ENCODE measurements around the gene SCG3.

The SCG3 gene

DNA sequence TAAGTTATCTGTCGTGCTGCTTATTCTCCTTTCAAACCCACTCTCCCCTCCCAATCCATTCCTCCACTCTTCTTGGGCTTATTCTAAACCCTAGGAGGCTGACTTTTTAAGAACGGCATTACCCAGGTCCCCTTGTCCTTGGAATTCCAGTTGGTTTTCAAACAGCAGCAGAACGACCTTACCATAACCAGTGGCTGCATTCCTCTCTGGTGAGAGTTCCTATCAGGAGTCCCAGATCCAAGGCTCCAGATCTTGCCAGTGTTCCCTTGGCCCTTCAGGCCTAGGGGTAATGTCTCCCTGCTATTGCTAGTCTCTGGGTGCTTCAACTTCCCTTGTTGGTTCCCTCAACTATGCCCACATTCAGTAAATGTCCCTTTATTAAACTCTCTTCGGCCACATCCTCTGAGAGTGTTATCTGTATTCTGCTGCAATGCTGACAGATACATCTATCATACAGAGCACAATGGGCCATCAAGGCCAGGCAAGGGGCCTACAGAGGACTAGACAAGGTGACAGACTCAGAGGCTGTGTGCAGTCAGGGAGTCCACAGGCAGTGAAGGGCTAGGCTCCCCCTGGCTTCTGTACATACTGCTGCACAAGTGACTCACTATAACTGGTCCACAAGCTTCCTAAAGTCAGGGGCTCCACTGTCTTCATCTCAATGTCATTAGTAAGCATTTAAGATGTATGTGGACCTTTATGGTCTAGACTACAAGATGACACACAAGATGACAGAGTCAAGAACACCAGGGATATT is 46.0 kb downstream of the SCG3 start:
- TF ChIP-seq ZNF274 (IDR thresholded peaks at IDR 0.05; ENCODE audit: low read depth, low read length) = no peak
- H3K4me3 ChIP-seq (ENCODE audit: low read length) = no peak overlapping the region; the same call in 1 of the 2 replicates

DNA sequence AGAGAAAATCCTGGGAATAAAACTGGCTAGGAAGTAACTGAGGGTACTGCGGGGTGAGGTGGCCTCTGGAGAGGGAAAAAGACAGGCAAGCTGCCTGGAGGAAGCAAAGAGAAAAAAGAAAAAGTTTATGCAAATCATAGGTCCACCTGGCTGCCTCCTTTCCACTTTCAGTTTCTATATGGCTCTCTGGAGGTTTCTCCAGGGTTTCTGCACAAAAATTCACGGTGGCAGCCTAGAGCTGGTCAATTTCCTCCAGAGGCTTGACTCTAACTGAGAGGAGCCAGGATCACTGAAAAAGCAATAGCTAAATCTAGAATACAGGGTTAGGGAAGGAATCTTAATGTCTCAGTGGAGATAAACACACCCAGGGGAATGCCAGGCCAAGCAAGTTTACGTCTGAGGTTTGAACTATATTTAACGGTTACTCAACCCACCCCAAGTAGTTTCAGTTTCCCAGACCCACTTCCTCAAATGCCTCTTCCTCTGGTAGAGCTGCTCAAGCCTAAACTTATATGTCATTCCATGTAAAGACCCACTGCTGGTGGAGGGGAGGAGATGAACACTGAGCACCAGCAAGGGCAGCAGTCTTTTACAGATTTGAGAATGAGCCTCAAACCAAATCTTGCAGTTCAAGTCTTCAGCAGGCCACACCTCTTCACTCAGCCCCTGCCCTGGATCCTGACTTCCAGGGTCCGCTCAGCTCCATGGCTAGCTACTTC is 50.4 kb downstream of the SCG3 start:
- TF ChIP-seq ZNF274 (IDR thresholded peaks at IDR 0.05; ENCODE audit: low read depth, low read length) = no peak
- peak overlapping the region; percentile 77; the same call in 1 of the 2 replicates for H3K4me3 ChIP-seq (ENCODE audit: low read length)

DNA sequence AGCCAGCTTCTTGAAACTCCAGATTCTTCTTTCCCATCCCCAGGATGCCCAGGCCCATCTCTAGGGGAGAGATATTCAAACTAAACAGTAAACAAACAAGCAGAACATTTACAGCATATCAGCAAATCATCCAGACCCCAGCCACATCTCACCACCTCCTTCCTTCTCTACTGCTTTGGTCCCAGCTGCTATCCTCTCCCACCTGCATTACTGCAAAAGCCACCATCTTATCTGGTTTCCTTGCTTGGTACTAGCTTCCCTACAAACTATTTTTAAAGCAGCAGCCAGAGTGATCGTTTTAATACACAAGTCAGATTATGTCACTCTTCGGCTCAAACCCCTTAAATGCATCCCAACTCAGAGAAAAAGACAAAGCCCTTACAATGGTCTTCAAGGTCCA is 51.3 kb downstream of the SCG3 start:
- TF ChIP-seq ZNF274 (IDR thresholded peaks at IDR 0.05; ENCODE audit: low read depth, low read length) = no peak
- peak overlapping the region; percentile 36; the same call in 1 of the 2 replicates for H3K4me3 ChIP-seq (ENCODE audit: low read length)

DNA sequence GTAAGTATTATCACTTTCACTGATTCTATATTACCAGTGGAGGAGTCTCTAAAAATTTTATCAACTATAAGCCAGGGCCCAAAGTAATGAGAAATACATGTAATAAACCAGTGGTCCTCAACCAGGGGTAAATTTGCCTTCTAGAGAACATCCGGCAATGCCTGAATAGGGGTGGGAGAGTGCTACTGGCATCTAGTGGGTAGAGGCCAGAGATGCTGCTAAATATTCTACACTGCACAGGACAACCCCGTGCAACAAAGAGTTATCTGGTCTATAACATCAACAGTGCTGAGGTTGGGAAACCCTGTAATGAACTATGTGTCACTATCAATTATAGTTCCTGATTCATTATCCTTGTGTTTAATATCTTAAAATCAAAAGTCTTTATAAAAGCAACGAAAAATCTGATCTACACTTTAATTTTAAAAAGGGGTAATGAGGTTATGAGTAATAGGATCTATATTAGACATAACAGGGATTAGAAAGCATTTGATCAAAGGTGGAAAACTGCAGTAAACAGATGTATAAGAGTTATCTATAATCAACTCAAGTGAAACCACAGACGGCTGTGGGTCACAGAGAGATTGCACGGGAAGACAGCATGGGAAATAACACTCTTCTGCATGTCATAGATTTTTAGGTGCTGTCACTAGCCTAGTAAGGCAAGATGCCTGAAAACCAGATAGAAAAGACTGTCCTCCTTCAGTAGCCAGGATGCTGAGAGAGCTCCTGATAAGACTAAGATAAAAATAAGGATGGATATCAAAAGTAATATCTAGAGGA is 54.1 kb downstream of the SCG3 start:
- no peak for TF ChIP-seq ZNF274 (IDR thresholded peaks at IDR 0.05; ENCODE audit: low read depth, low read length)
- peak overlapping the region; percentile 83 for H3K4me3 ChIP-seq (ENCODE audit: low read length)

DNA sequence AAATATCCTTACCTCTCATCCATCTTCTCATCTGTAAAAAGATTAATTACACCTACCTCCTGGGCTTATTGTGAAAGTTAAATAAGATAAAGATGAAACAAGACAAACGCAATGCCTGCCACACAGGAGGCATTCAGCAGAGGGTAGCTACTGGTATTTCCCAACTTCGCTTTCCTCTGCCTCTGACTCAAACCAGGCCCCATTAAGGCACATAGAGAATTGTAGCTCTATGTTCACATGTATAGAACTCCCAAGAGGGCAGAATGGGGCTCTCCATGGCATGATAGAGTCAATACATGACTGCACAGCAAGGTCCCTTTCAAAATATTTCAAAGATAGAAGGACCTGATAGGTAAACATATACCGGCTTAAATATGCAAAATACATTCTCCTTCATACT is 54.8 kb downstream of the SCG3 start:
- H3K4me3 ChIP-seq (ENCODE audit: low read length) = peak overlapping the region; percentile 83
- no peak for TF ChIP-seq ZNF274 (IDR thresholded peaks at IDR 0.05; ENCODE audit: low read depth, low read length)

DNA sequence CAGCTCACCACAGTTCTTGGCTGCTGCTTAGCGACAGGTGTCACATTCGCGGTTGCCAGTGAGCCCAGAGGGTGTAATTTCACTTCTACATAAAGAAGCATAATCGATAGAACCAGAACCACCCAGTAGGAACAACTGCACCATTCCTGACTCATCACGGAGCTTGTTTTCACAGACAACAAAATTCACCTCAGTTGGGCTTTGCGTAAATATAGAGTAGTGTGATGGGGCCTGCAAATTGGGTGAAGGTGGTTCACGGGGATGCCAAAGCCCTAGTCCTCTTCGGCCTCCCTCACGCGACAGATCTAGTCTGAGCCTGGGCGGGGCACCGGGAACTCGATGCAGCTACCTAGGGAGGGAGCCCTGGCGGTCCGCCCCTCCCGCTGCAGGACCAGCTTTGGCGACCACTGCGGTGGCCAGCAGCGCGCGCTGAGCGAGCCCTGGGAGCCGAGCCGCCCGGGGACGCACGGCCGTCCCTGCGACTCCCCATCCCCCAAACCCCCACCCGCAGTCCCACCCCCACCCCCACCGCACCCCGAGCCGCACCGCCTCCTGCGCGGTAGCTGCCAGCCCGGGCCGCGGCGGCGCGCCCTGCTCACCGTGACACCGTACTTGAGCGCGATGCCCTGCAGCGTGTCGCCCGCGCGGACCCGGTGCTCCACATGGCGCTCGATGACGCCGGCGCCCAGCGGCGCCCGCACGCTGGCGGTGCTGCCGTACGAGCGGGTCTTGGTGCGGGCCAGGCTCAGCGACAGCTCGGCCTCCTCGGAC is 55.6 kb downstream of the SCG3 start:
- no peak for TF ChIP-seq ZNF274 (IDR thresholded peaks at IDR 0.05; ENCODE audit: low read depth, low read length)
- peak overlapping the region; percentile 83 for H3K4me3 ChIP-seq (ENCODE audit: low read length)

DNA sequence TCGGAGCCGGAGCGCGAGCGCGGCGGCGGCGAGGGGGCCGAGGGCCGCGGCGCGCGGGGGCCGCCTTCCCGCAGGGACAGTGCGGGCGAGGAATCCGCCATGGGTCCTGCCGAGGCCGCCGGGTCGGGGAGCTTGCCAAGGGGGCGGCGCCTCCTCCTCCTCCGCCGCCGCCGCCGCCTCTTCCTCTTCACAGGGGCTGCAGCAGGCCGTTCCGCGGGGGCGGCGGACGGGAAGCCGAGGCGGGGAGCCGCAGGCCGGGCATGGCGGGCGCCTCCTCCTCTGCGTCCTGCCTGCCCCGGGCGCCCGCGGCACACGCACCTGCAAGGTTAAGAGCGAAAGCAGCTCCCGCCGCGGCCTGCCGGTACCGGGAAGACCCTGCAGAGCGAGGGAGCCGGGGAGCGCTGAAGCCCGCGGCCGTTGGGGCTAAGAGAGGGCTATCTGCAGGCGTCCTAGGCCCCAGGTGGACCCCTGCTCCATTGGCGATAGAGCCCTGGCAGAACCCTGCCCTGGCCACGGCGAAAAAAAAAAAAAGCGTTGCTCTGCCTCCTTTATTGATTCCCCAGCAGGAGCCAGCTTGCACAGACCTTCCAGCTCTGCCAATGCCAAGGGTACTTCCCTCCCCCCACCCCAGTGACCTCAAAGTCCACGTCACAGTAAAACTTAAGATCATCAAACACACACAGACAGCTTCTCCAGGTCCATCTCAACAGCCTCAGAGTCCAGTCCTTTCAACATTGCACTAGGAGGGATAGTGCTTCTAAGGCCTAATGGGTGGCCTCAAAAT is 56.4 kb downstream of the SCG3 start, which contains the start of gene LYSMD2:
Gene LYSMD2 (minus strand): TSS at position 134 of the 784 bp plus-strand sequence. CDS start 33 bp downstream, at position 101.
- peak within 1 kb of the TSS; percentile 83 for H3K4me3 ChIP-seq (ENCODE audit: low read length)
- no peak for TF ChIP-seq ZNF274 (IDR thresholded peaks at IDR 0.05; ENCODE audit: low read depth, low read length)

DNA sequence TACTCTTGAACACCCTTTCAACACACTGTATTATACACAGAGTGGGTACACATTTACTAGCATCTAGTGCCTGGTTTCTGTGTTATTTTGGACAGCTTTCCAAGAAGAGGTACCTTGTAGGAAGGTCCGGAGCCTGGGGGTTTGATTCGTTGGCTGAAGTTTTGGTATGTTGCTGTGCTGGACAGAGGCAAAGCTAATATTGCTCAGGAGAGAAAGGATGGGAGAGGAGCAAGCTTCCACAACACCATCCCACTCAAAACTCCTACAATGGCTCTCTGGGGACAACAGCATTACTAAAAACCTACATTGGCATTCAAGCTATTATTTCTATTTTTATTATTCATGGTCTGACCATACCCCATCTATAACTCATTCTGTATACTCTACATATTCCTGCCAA is 57.2 kb downstream of the SCG3 start:
- H3K4me3 ChIP-seq (ENCODE audit: low read length) = no peak overlapping the region; the same call in 1 of the 2 replicates
- TF ChIP-seq ZNF274 (IDR thresholded peaks at IDR 0.05; ENCODE audit: low read depth, low read length) = no peak

DNA sequence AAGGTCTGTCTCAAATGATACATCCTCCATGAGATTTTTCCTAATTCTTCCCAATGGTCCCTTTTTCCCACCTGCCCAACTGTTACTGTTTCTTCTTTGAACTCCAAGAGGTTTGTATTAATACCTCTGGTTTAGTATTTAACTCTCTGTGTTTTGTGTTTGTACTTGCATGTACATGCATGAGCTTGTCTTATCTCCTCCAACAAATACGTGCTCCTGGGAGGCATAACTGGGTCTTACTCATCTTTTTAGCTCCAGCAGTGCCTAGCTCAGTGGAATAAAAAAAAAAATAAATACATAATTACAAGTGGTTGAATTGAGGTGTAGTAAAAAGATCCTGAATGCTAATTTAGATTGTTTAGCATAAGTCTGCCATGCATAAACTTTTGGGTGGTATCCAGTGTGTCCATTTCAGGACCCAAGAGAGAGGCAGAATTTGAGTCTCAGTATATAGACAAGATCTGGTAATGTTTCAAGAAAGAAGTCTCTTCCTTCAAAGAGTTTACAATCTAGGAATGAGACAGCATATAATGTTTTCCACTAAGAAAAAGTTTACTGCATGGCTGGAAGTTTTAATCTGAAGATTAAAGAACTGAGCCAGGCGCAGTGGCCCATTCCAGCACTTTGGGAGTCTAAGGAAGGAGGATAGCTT is 57.9 kb downstream of the SCG3 start:
- TF ChIP-seq ZNF274 (IDR thresholded peaks at IDR 0.05; ENCODE audit: low read depth, low read length) = no peak
- no peak overlapping the region for H3K4me3 ChIP-seq (ENCODE audit: low read length)

DNA sequence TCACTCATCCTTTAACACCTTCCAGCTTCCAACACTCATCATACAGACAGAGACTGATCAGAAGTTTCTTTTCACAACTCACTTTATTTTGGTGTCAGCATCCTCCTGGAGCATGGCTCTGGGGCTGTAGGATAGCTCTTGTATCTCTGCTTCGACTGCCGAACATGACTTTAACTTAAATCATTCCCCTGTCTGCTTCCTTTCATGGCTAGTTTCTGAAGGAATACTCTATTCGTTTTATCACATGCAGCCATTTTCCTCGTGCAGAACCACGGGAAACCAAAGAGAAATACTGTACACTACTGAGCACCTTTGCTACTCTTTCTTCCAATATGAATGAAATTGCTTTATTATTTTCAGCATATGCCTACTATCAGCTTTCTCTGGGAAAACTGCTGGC is 68.0 kb downstream of the SCG3 start:
- no peak overlapping the region for H3K4me3 ChIP-seq (ENCODE audit: low read length)
- TF ChIP-seq ZNF274 (IDR thresholded peaks at IDR 0.05; ENCODE audit: low read depth, low read length) = no peak

DNA sequence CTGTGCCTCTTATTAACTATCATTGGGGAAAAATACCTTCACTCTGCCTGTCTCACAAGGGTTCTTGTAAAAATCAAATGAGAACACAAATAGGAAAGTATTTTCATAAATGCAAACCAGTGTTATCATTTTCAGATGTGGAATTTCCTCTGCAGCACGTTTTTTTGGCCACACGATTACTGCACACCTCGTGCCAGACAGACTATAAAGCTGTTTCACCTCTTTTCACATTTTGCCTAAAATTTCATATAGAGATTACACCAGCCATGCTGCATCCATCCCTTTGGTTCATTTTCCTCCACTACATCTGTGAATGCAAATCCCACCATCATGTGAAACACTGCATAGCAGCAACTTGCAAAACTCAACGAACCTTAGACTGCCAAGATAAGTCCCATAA is 68.9 kb downstream of the SCG3 start:
- no peak overlapping the region for H3K4me3 ChIP-seq (ENCODE audit: low read length)
- no peak for TF ChIP-seq ZNF274 (IDR thresholded peaks at IDR 0.05; ENCODE audit: low read depth, low read length)

All from GM08714 (cell line).